Endometrial microvascular endothelial cells (primary cell): ENCODE results near the gene TSEN54. TPM values are rescaled to one million over a fixed set of nuclear protein-coding genes. Genes with fewer than 3 reads are reported as not detected.

Experiments
- in situ Hi-C: cut with HindIII; loops from 2 replicates; pipeline ENCODE4 v1.10.0; 2017; ENCODE audit warnings: low sequenced_read_pairs, low pct_unique_long_range_greater_than_20kb; ENCODE audit errors: inconsistent ontology term
- total RNA-seq: library from RNA; depleted of rRNA; stranded (reverse); fragments of >200 nt; gene quantifications from one replicate; pipeline ENCODE4 v1.2.3, GENCODE V29; 2015; ENCODE audit errors: inconsistent ontology term

TSEN54 gene
- total RNA-seq, 1 donor from 2014 or later, result 54.8 TPM

DNA sequence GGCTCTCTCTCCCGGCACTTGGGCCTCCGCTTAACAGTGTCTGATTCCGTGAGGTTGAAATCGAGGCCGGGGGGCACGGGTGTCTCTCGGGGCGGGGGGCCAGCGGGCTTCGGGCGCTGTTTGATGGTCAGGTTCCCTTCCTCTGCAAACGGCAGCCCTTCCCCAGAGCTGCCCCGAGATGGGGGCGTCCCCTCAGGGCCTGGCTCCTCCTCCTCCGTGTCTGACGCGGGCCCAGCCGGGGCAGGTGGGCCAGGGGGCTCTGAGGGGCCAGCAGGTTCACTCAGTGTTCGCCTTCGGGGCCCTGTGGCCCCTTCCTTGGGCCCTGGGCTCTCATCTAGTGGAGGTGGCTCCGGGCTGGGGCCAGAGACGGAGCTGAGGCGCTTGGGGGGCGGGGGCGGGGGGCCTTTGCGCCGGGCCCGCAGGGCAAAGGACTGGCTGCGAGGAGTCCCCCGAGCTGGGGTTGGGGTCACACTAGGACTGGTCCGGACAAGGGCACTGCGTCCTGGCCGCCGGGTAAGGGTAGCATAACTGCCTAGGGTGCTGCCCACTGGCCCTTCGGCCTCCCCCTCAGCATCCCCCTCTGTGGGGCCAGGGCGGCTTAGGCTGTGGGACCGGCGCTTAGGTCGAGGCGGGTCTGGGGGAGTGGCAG is 14.1 kb upstream of the TSEN54 start:
- in situ Hi-C loops, result no loop called here

DNA sequence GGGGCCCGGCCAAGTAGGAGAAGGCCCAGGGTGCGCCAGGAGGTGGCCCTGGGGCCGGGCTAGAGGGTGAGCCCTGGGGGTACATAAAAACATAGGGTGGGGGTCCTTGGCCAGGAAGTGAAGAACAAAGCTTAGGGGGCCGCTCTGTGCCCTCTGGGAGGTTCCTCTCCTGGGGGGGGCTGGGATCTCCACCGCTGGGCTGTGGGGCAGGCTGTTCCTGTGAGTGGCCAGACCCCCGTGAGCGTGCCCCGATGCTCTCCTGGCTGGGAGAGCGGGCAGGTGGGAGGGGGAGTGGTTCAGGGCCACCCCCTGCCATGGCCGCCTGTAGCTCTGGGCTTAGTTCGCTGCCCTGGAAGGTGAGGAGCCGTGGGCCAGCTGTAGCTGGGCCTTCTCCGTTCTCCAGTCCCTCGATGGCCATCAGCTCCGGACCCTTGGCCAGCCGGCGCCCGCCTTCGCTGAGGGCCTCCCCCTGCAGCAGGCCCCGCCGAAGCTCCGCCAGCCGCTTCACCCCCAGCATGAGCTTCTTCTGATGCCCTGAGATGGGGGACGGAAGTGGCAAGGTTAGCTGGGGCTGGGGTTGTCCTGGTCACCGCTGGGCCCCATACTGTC is 13.5 kb upstream of the TSEN54 start:
- in situ Hi-C loops, result no loop called here

DNA sequence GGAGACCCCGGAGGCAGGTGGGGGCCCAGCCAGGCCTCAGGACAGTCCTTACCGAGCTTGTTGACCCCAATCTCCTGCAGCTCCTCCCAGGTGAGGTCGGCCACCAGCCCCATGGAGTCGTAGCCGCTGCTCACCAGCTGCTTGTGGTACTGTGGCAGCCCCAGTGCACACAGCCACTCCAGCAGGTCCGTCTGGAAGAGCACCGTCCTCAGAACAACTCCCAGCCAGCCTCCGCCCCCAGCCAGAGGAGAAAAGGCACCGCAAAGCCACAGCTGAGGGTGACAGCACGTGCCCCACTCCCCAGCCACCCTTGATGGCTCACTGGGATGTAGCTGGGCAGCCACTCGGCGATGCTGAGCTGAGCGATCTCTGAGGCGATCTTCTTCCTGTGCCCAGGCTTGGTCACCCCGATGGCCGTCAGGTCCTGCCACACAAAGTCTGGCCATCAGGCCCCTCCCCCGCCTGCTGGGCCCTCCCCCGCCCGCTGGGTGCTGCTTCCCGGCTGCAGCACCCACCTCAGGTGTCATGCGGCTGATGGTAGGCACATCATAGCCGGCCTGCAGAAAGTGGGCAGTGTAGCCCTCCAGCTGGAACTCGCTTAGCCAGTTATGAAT is 12.9 kb upstream of the TSEN54 start:
- in situ Hi-C loops, result no loop called here

DNA sequence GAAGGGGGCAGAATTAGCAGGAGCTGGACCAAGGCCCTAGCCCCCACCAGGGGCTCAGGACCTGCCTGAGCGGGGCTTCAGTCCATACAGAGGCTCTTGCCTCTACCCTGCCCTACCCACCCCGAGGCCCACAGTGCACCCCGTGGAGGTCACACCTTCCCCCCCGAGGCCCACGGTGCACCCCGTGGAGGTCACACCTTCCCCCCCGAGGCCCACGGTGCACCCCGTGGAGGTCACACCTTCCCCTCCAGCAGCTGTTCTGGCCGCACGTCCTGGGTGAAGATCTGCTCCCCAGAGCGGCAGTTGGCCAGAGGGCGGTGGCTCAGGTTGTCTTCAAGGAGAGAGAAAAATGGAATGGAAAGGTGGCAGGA is 12.4 kb upstream of the TSEN54 start:
- in situ Hi-C loops, result no loop called here

DNA sequence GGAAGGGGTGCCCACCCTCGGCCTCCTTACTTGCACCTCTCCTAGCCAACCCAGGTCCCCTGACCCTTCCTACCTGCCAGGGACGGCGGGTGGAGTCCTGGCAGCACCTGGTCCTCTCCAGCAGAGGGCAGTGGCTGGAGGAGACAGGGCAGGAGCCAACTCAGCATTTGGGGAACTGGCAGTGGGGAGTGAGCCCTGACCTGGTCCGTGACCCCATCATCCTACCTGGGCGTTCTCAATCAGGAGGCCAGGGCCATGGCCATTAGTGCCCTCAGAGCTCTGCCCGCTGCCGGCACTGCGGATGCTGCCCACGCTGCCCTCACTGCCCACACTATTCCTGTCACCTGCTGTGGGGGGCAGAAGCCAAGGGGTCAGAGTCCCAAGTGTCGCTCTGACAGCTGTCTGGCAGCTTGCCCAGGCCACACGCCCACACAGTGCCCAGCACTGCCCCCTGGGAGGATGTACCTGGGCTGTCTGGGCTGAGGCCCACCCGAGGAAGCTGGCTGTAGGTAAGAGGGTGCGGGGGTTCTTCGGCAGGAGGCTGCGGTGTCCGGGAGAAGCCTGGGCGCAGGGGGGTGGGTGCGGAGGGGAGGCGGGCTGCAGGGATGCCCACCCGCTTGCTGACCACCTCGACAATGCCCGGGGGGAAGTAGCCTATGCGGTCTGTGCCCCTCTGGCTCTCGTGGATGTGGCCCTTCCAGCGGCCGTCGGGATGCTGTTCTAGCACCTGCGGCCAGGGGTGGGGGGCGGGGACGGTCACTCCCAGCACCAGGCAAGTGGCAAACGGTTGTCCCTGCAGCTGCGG is 11.8 kb upstream of the TSEN54 start:
- in situ Hi-C loops, result no loop called here

DNA sequence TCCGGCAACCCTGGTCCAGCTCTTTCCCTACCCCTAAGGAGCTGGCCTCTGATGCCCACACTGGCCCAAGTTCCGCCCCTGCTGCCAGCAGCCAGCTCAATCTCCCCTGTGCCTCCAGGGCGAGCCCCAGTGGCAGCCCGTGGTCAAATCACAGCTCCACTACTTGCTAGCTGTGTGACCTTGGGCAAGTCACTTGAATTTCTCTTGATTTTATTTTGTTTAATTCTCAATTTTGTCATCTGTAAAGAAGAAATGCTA is 11.2 kb upstream of the TSEN54 start:
- in situ Hi-C loops, result no loop called here

DNA sequence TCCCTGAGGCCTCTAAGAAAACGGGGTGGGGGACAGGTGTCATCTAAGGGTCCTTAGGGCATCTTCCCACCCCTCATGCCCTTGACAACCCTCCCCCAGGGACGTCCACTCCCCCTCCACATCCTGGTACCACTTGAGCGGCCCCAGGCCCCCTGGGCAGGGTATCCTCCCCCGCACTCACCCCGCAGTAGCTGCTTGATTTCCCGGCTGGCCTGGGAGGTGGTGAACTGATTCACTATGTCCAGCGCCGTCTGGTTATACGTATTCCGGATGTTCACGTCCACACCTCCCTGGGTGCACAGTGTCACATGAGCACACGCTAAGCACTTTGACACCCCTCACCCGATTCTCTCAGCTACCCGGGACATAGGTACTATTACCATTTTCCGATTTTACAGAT is 10.7 kb upstream of the TSEN54 start:
- in situ Hi-C loops, result no loop called here

DNA sequence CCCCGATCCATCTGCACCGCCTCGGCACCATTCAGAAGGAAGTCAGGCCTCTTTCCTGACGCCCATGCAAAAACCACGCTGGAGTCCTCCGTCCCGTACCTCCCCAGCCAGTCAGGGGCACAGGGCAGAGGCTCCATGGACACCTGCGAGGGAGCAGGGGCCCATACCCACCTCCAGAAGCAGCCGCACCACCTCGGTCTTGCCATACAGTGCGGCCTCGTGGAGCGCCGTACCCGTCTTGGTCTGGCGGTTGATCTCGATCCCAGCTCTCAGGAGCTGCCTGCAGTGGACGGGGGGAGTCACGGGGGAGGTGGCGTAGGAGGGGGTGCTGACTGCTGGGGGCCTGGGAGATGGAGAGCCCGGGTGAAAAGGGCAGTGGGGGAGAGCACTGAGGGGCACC is 10.2 kb upstream of the TSEN54 start:
- in situ Hi-C loops, result no loop called here

DNA sequence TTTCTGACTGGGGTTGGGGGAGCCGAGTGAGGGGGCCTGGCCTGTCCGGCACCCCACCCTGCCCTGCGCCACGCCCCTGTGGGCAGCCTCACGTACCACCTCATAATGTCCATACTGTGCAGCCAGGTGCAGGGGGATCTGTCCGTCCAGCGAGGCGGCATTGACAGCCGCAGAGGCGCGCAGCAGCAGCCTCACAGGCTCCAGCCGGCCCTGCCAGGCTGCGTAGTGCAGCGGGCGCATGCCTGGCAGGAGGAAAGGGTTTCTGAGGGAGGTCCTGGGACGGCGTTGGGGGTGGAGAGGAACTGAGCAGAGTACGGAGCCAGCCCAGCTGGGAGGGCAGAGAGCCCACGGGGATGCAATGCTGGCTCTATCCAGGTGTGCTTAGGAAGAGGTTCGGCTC is 9.4 kb upstream of the TSEN54 start:
- in situ Hi-C loops, result no loop called here

DNA sequence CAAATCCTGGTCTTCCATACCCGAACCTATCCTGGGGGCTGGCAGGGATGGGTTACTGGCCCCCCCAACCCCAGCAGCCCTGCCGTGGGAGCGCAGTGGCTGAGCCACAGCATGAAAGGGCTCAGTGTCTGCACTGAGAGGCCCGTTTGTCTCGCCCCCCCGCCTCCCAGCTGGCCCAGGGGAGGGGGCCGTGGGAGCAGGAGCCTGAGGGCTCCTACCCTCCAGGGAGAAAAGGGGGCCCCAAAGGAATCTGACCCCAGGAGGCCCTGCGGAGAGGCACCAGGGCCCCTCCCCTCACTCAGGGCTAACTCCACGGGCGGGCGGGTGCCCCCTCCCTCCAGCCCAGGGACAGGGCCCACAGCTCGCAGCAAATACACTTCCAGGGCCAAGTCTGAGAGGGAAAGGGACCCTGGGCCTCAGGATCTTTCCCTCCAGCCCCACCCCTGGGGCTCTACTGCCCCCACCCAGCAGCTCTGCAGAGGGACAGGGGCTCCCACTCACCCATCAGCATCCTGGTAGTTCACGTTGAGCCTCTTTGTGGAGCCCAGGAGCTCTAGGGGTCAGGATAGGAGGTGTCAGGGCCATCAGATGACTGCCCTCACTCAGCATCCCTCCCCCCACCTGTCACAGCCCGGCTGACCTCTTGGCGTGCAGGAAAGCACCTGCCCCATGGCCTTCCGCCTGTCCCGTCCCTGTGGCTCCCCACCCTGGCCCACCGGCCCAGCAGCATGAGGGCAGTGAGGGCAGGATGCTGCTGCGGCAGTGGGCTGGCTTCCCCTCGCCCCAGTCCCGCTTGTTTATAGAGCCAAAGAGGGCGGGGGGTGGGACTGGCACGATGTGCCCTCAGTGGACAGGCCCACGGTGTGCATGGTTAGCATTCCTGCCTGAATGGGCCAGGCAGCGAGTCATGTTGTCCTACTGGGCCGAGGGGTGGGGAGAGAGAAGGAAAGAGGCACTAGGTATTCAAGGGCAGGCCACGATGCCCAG is 8.3 kb upstream of the TSEN54 start:
- in situ Hi-C loops, result no loop called here

DNA sequence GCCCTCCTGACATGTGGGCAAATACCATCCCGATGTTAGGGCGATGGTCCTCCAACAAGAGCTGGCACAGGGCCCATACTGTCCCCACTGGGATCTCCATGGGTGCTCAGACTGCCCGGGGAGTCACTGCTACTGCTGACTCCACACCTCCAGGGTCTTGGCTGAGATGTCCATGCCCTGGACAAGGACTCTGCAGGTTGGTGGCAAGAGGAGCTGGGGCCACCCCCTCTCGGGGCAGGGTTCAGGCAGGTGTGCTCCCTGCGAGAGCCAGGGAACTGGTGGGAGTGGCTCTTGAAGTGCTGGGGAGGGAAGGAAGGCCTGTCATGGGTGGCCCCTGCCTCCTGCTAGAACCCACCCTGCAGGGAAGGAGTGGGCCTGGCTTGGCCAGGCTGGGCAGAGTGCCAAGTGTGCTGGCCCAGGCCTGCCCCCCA is 7.4 kb upstream of the TSEN54 start:
- in situ Hi-C loops, result no loop called here

DNA sequence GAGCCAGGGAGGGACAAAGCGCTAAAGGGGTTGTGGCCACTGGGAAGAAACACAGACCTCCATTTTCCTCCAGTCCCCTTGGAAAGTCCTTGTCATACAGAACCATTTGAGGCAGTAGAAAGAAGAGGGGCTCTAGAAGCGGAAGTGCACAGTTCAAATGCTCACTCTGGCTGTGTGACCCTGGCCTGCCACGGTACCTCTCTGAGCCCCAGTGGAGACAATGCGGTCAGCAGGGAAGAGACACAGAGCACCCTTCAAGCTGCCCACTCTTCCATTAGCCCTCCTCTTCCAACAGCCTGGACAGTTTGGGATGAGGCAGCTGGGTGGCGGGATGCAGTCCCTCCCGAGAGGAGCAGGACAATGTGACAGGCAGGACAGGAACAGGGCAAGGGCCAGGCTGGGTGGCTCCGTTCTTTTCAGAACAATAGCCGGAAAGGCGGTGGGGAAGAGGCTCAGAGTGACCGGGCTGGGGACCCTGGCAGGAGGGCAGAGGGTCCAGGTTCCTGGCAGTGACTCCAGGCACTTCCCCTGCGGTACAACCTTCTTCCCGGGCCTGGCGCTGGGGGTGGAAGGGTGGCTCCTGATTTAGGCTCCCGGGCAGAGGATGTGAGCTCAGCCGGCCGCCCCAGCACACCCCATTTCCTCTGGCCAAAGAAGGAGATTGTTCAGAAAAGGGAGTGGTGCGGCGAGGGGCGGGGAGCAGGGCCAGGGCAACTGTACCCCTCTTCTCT is 6.6 kb upstream of the TSEN54 start:
- in situ Hi-C loops, result no loop called here

DNA sequence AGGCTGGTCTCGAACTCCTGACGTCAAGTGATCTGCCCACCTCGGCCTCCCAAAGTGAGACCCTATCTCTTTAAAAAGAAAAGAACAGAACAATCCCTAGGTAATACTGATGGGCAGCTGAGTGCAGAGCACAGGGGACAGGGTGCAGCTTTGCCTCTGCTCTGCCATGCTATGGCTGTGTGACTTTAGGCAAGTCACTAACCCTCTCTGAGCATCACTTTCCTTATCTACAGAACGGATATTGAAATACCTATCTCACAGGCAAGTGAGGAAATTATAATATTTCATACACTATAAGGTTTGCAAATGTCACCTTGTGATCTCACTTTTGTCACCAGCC is 5.1 kb upstream of the TSEN54 start:
- in situ Hi-C loops, result no loop called here

DNA sequence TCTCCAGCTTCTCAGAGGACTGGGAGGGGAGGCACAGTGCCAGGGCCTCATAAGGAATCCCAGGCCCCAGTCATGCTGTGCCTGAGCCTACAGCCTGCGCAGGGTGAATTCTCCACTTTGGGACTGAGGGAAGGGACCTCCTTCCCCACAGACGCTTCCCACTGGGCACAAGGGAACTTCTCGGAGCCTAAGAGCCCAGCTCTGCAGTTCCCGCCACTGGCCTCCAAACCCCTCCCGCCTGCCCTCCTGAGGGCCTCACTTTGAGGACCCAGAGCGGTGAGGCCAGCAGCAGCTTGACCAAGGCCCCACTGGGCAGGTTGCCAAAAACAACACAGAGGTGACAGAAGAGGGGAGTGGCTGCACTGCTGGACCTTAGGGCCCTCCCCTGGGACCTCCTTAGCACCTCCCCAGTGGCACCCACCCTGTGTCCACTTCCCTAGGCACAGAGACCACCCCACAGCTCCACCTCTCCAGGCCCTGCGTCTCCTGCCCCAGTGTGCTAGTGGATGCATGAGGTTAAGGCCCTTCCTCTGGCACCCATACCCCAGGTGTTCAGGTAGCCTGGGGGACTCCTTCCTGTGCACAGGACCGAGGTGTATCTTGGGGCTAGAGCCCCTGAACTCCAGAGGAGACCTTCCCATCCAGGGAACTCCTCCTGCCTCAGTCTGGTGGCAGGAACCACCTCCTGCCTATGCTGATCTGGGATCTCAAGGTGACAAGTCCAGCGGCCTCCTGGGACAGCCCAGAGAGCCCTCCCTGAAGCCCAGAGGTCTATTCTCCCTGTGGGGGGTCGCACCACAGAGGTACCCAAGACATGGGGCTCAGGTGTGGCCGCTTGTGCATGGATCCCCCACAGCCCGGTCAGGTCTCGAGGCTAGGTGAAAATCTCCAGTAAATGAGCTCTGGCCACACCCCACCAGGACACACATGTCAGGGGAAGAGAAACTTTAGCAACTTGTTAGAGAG is 4.4 kb upstream of the TSEN54 start:
- in situ Hi-C loops, result no loop called here

DNA sequence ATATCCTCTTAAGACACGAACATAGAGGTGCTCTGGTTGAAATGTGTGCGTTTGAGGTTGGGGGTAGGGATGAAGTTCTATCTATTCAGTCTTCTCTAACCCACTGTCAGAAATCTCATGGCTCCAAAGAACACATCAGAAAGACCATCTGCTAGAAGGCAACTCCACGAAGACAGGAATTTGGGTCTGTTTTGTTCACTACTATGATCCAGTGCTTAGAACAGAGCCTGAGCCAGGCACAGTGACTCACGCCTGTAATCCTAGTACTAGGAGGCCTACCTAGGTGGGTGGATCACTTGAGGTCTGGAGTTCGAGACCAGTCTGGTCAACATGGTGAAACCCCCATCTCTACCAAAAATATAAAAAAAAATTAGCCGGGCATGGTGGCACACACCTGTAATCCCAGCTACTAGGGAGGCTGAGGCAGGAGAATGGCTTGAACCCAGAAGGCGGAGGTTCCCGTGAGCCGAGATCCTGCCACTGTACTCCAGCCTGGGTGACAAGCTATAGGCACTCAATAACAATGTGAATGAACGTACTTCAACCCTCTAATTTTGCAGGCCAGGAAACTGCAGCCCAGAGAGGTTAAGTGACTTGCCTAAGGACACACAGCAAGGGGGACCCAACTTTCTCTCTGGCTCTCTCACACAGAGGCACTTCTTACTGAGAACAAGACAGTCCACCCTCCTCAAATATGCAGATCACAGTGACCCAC is 3.2 kb upstream of the TSEN54 start:
- in situ Hi-C loops, result no loop called here

DNA sequence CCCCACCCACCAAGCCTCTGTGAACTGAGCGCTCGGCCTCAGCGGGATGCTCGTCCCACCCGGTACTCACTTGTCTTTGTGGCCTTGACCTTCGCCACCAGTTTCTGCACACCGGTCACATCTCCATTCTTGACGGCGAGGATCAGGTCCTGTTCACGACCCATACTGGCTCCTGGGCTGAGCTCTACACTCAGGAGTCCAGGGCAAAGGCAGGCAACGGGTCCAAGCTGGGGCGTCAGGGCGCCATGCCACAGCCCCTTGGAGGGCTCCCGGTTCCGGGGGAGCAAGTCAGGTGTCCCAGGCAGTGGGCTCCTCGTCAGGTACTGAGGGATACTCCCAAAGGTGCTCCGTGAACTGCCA is 2.7 kb upstream of the TSEN54 start:
- in situ Hi-C loops, result no loop called here

DNA sequence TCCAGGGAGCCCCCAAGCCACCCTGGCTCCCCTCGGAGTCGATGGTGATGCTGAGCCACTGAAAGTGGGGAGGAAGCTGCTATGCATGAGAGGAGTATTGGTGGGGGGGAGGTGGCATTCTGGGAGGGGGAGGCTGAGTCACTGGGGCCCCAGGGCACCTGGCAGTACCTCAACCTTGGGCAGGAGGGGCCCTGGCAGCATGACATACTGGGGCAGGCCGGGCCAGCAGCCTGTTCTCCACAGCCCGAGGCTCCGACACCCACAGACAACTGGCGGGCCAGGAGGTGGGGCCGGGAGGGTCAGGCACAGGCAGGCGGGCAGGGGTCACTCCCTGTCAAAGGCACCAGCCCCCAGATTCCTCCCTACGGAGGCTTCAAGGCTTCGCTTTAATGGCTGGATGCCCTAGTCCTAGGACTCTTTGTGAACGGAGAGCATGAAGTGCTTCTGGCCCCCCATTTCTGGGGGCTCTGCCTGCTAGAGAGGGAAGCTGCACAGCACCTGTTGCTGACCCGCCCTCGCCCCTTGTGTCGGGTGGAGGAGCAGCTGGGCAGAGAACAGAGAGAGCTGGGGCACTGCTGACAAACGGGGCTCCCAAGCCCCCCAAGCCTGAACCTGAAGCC is 1.9 kb upstream of the TSEN54 start:
- in situ Hi-C loops, result no loop called here
